Spinal cord (tissue), 10 donors: ENCODE data around the gene DOC2B. TPM values are rescaled to one million over a fixed set of nuclear protein-coding genes. Genes with fewer than 3 reads are reported as not detected.
"Not testable (repeated sequence)": the region's sequence is repeated elsewhere in the genome, so short reads cannot be mapped to it uniquely, and the experiment has no call there.

ENCODE experiments used
- DNase-seq, 6 donors: peaks; one replicate each; pipeline versions ENCODE4 v3.0.0 to v3.0.0-alpha.2; 2013 to 2015; ENCODE audit warnings: low spot score in 6 of 6, low read depth in 4 of 6
- H3K27ac ChIP-seq: one replicate; pipeline ENCODE4 v1.5.1; 2013; ENCODE audit warnings: low read depth, low read length, control low read depth
- H3K27me3 ChIP-seq: one replicate; pipeline ENCODE4 v1.6.1; 2013; ENCODE audit warnings: low read length; ENCODE audit not compliant: control insufficient read depth, insufficient read depth
- H3K36me3 ChIP-seq: one replicate; pipeline ENCODE4 v1.6.1; 2013; ENCODE audit warnings: low read length; ENCODE audit not compliant: control insufficient read depth, insufficient read depth
- H3K4me1 ChIP-seq: one replicate; pipeline ENCODE4 v1.6.1; 2013; ENCODE audit warnings: low read length; ENCODE audit not compliant: control insufficient read depth, insufficient read depth
- H3K4me3 ChIP-seq: one replicate; pipeline ENCODE4 v1.5.1; 2013; ENCODE audit warnings: low read depth, low read length, control low read depth
- H3K9me3 ChIP-seq: one replicate; pipeline ENCODE4 v1.6.1; 2013; ENCODE audit warnings: low read length; ENCODE audit not compliant: control insufficient read depth, insufficient read depth
- WGBS: methylation state at CpG from one replicate; pipeline ENCODE4 v1.1.5; 2013; ENCODE audit warnings: missing lambda C conversion rate; ENCODE audit not compliant: insufficient coverage; 5-methylcytosine and 5-hydroxymethylcytosine counted together
- polyA plus RNA-seq, 2 donors: library from polyadenylated mRNA; unstranded; fragments of 120-200 nt; gene quantifications; one replicate each; pipeline ENCODE4 v1.2.1, GENCODE V29; 2013; ENCODE audit not compliant: insufficient read length in 2 of 2
- total RNA-seq, 2 donors: library from RNA; depleted of rRNA in 1 of 2; stranded (reverse); fragments of 120-200 nt in 1 of 2; fragments of >200 nt in 1 of 2; gene quantifications; one replicate each; pipeline versions ENCODE4 v1.2.3 to v1.2.4, GENCODE V29; 2013 to 2014
- donor health status: healthy.

Gene DOC2B
- total and polyA plus RNA-seq, 4 donors: 11.5 to 60.9 (median 41.0) TPM

GRCh38 chr17:202501-202951 is 21.1 kb upstream of the DOC2B start:
- Histone ChIP-seq H3K27ac (no peak overlapping the region), H3K27me3 (no peaks in the 10 kb centered on the region)
- 88% methylated on average over 22 of the region's 23 CpGs for WGBS

GRCh38 chr17:201736-202135 is 20.3 kb upstream of the DOC2B start:
- H3K4me1 ChIP-seq: peaks cover 30% of the 10 kb centered on the region
- not testable (repeated sequence) for DNase-seq, H3K36me3 ChIP-seq, H3K4me3 ChIP-seq, H3K27ac ChIP-seq, H3K9me3 ChIP-seq, H3K27me3 ChIP-seq
- 66% methylated on average over 5 of the region's 13 CpGs for WGBS

More at GRCh38 chr17:202501-202951, 21.1 kb upstream of the DOC2B start:
- DNase-seq: no peak
- Histone ChIP-seq H3K36me3 (no peaks in the 10 kb centered on the region), H3K9me3 (no peaks in the 10 kb centered on the region), H3K4me1 (peaks cover 36% of the 10 kb centered on the region), H3K4me3 (no peak overlapping the region)

- H3K36me3 ChIP-seq, H3K9me3 ChIP-seq, H3K27ac ChIP-seq, DNase-seq, H3K27me3 ChIP-seq, H3K4me3 ChIP-seq: not testable (repeated sequence)
- H3K4me1 ChIP-seq: peaks cover 30% of the 10 kb centered on the region
- WGBS: 100% methylated on average over 1 of the region's 16 CpGs
Observed at GRCh38 chr17:201257-201656, 19.8 kb upstream of the DOC2B start.

GRCh38 chr17:200586-200985 is 19.1 kb upstream of the DOC2B start:
- peak overlapping the region; percentile 76 for H3K27ac ChIP-seq
- no peaks in the 10 kb centered on the region for H3K36me3 ChIP-seq
- WGBS: 64% methylated on average over 5 of the region's 10 CpGs
- no peak overlapping the region for H3K4me3 ChIP-seq
- no peak for DNase-seq
- no peaks in the 10 kb centered on the region for H3K9me3 ChIP-seq
- no peaks in the 10 kb centered on the region for H3K27me3 ChIP-seq
- H3K4me1 ChIP-seq: peaks cover 30% of the 10 kb centered on the region

- peaks cover 32% of the 10 kb centered on the region for H3K4me1 ChIP-seq
- peak overlapping the region; percentile 76 for H3K27ac ChIP-seq
- H3K4me3 ChIP-seq: no peak overlapping the region
- H3K9me3 ChIP-seq: no peaks in the 10 kb centered on the region
- DNase-seq: peak in 2 of 6 donors; percentile 13 to 26
- H3K27me3 ChIP-seq: peaks cover 2% of the 10 kb centered on the region
- H3K36me3 ChIP-seq: no peaks in the 10 kb centered on the region
- WGBS: 33% methylated on average over 14 of the region's 14 CpGs
Observed at GRCh38 chr17:199806-200545, 18.5 kb upstream of the DOC2B start.

GRCh38 chr17:199191-199604 is 17.7 kb upstream of the DOC2B start:
- peak in 4 of 6 donors; percentile 48 to 84 (median 70) for DNase-seq
- no peaks in the 10 kb centered on the region for H3K36me3 ChIP-seq
- WGBS: no CpG with 5 or more reads among the region's 8 CpGs
- H3K4me1 ChIP-seq: peaks cover 33% of the 10 kb centered on the region
- peak overlapping the region; percentile 76 for H3K27ac ChIP-seq
- H3K9me3 ChIP-seq: no peaks in the 10 kb centered on the region
- peaks cover 2% of the 10 kb centered on the region for H3K27me3 ChIP-seq
- H3K4me3 ChIP-seq: no peak overlapping the region

- DNase-seq, H3K4me3 ChIP-seq, H3K9me3 ChIP-seq, H3K36me3 ChIP-seq, H3K27me3 ChIP-seq: not testable (repeated sequence)
- 94% methylated on average over 15 of the region's 15 CpGs for WGBS
- Histone ChIP-seq H3K27ac (peak overlapping the region; percentile 76), H3K4me1 (peaks cover 39% of the 10 kb centered on the region)
Observed at GRCh38 chr17:198225-198624, 16.8 kb upstream of the DOC2B start.

GRCh38 chr17:197352-197751 is 15.9 kb upstream of the DOC2B start:
- no peak for DNase-seq
- no peak overlapping the region for H3K27ac ChIP-seq
- H3K27me3 ChIP-seq: peaks cover 2% of the 10 kb centered on the region
- 100% methylated on average over 2 of the region's 2 CpGs for WGBS
- no peaks in the 10 kb centered on the region for H3K9me3 ChIP-seq
- no peaks in the 10 kb centered on the region for H3K36me3 ChIP-seq
- H3K4me3 ChIP-seq: no peak overlapping the region
- H3K4me1 ChIP-seq: peaks cover 39% of the 10 kb centered on the region

GRCh38 chr17:194828-195602 is 13.6 kb upstream of the DOC2B start:
- Histone ChIP-seq H3K27ac (no peak overlapping the region), H3K4me1 (peaks cover 29% of the 10 kb centered on the region), H3K4me3 (no peak overlapping the region), H3K9me3 (no peaks in the 10 kb centered on the region), H3K36me3 (no peaks in the 10 kb centered on the region), H3K27me3 (peaks cover 2% of the 10 kb centered on the region)
- 79% methylated on average over 6 of the region's 16 CpGs for WGBS
- DNase-seq: no peak
